ENCODE data around the gene TUBB6. TPM values are rescaled to one million over a fixed set of nuclear protein-coding genes. Genes with fewer than 3 reads are reported as not detected.
A peak's percentile ranks its signal among the peaks of the same experiment; 100 is the strongest.

TUBB6 gene
- total RNA-seq, 6 donors from 2014 or later, result 89.1 to 380 (median 157) TPM

GRCh38 chr18:12333506-12334290 is 25.7 kb downstream of the TUBB6 start:
- H3K27me3 ChIP-seq, result no peaks in the 10 kb centered on the region
- DNase-seq (no peak), ATAC-seq (ENCODE audit: low FRiP score in 2 of 2) (peak in 1 of 2 donors; percentile 22)
- no peaks in the 10 kb centered on the region for H3K9me3 ChIP-seq
- H3K27ac ChIP-seq, result no peak overlapping the region
- 85 to 87% methylated on average over 9 to 10 of the region's 10 CpGs for WGBS, 2 donors
- no peak for TF ChIP-seq EP300 (IDR thresholded peaks at IDR 0.05)
- TF ChIP-seq CTCF (IDR thresholded peaks at IDR 0.05), result no peak
- no peak for TF ChIP-seq POLR2A (IDR thresholded peaks at IDR 0.05)
- TF ChIP-seq POLR2AphosphoS5 (IDR thresholded peaks at IDR 0.05), result no peak
- H3K4me3 ChIP-seq, result no peak overlapping the region
- H3K36me3 ChIP-seq, result peaks cover 7 to 85% (median 39%) of the 10 kb centered on the region in 4 donors
- peaks cover 0 to 4% (median 0%) of the 10 kb centered on the region in 4 donors for H3K4me1 ChIP-seq

DNA sequence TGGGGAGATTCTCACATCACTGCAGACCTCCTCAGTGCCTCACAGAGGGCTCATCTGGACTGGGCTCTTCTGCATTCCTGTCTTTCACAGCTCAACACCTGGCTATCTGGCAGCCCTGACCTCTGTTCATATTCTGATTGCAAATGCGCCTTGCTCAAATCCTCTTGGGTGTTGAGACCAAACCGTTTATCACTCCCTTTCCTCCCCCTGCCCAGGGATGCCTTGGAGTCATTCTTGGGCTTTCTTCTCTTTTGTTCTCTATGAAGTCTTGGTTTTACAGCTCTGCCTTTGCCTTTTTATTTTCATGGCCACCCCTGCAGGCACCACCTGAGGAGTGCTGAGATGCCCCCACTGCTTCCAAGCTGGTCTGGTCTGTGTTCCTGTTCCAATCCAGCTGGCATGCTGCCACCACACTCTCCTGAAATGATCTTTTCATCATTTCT is 26.3 kb downstream of the TUBB6 start:
- peaks cover 0 to 4% (median 0%) of the 10 kb centered on the region in 4 donors for H3K4me1 ChIP-seq
- no peak overlapping the region for H3K27ac ChIP-seq
- no peak overlapping the region for H3K4me3 ChIP-seq
- no peak for DNase-seq
- 80 to 86% methylated on average over 2 of the region's 2 CpGs for WGBS, 2 donors
- TF ChIP-seq POLR2A (IDR thresholded peaks at IDR 0.05) (no peak), CTCF (IDR thresholded peaks at IDR 0.05) (no peak), POLR2AphosphoS5 (IDR thresholded peaks at IDR 0.05) (no peak), EP300 (IDR thresholded peaks at IDR 0.05) (no peak)
- H3K9me3 ChIP-seq, result no peaks in the 10 kb centered on the region
- H3K27me3 ChIP-seq, result no peaks in the 10 kb centered on the region
- no peak for ATAC-seq (ENCODE audit: low FRiP score in 2 of 2)
- H3K36me3 ChIP-seq, result peaks cover 7 to 85% (median 34%) of the 10 kb centered on the region in 4 donors

DNA sequence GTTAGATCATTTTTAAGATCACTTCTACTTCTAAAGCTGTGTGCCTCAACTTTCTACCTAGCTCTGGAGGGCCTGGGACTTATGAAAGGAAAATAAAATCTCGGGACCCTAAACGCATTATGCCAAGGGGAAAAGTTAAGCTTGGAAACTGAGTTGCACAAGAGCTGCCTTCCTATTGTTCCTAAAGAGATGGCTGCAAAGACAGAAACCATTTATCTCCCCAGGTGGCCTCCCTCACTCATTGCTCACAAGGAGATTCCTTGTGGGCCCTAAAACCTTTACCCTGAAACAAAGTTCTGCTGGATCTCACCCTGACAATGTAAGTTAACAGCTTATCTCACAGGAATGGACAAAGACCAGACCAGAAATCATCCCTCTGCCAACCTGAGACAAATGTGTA is 26.8 kb downstream of the TUBB6 start:
- no peaks in the 10 kb centered on the region for H3K27me3 ChIP-seq
- H3K4me3 ChIP-seq, result no peak overlapping the region
- ATAC-seq (ENCODE audit: low FRiP score in 2 of 2), result no peak
- DNase-seq, result no peak
- H3K36me3 ChIP-seq, result peaks cover 7 to 85% (median 31%) of the 10 kb centered on the region in 4 donors
- no peak overlapping the region for H3K27ac ChIP-seq
- TF ChIP-seq CTCF (IDR thresholded peaks at IDR 0.05), result no peak
- TF ChIP-seq POLR2A (IDR thresholded peaks at IDR 0.05), result no peak
- no peak for TF ChIP-seq POLR2AphosphoS5 (IDR thresholded peaks at IDR 0.05)
- TF ChIP-seq EP300 (IDR thresholded peaks at IDR 0.05), result no peak
- peaks cover 0 to 4% (median 0%) of the 10 kb centered on the region in 4 donors for H3K4me1 ChIP-seq
- no peaks in the 10 kb centered on the region for H3K9me3 ChIP-seq
- 70 to 80% methylated on average over 2 of the region's 2 CpGs for WGBS, 2 donors

GRCh38 chr18:12335503-12335902 is 27.5 kb downstream of the TUBB6 start:
- Histone ChIP-seq H3K27me3 (no peaks in the 10 kb centered on the region), H3K27ac (no peak overlapping the region), H3K9me3 (no peaks in the 10 kb centered on the region), H3K4me1 (peaks cover 0 to 4% (median 0%) of the 10 kb centered on the region in 4 donors), H3K36me3 (peaks cover 7 to 88% (median 30%) of the 10 kb centered on the region in 4 donors), H3K4me3 (no peak overlapping the region)
- TF ChIP-seq CTCF (IDR thresholded peaks at IDR 0.05), result no peak
- TF ChIP-seq POLR2A (IDR thresholded peaks at IDR 0.05), result no peak
- TF ChIP-seq EP300 (IDR thresholded peaks at IDR 0.05), result no peak
- TF ChIP-seq POLR2AphosphoS5 (IDR thresholded peaks at IDR 0.05), result no peak
- no peak for ATAC-seq (ENCODE audit: low FRiP score in 2 of 2)
- DNase-seq, result peak in 1 of 2 donors; percentile 54
- WGBS, 2 donors, result 88 to 90% methylated on average over 7 of the region's 7 CpGs

Data from upper lobe of left lung (tissue), 6 donors.